Neural cell (in vitro differentiated cells): ENCODE data around the gene CXXC4. TPM values are rescaled to one million over a fixed set of nuclear protein-coding genes. Genes with fewer than 3 reads are reported as not detected.

Source experiments
- H2AFZ ChIP-seq: fragments of 200-600, 300-800 bp; sonication (generic), shearing (Covaris generic); 2 replicates; pipeline ENCODE4 v1.6.0; 2014; ENCODE audit warnings: low read depth, mild to moderate bottlenecking, antibody characterized with exemption, low read length, moderate library complexity
- H3F3A ChIP-seq: fragments of 200-600 bp; shearing (Covaris generic); 2 replicates; pipeline ENCODE4 v1.6.1; 2016; ENCODE audit warnings: mild to moderate bottlenecking, moderate library complexity, mixed read lengths, antibody characterized with exemption, low read length; ENCODE audit not compliant: insufficient read depth, poor library complexity, severe bottlenecking
- H3K27ac ChIP-seq: fragments of 200-600, 300-800 bp; sonication (generic), shearing (Covaris generic); 2 replicates; pipeline ENCODE4 v1.5.1; 2014; ENCODE audit warnings: mild to moderate bottlenecking, low read length, moderate library complexity
- H3K27me3 ChIP-seq: fragments of 300-800, 200-600 bp; sonication (generic), shearing (Covaris generic); 2 replicates; pipeline ENCODE4 v1.6.0; 2014; ENCODE audit warnings: mild to moderate bottlenecking, low read depth, low read length, moderate library complexity; ENCODE audit not compliant: insufficient read depth
- H3K36me3 ChIP-seq: fragments of 300-800, 200-600 bp; sonication (generic), shearing (Covaris generic); 2 replicates; pipeline ENCODE4 v1.5.1; 2014; ENCODE audit warnings: mild to moderate bottlenecking, antibody characterized with exemption, low read length, moderate library complexity; ENCODE audit not compliant: insufficient read depth
- H3K4me2 ChIP-seq: fragments of 300-800, 200-600 bp; sonication (generic), shearing (Covaris generic); 2 replicates; pipeline ENCODE4 v1.6.0; 2014; ENCODE audit warnings: mild to moderate bottlenecking, low read length
- H3K4me3 ChIP-seq: fragments of 300-800, 200-600 bp; sonication (generic), shearing (Covaris generic); 2 replicates; pipeline ENCODE4 v1.5.1; 2014; ENCODE audit warnings: mild to moderate bottlenecking, low read length, moderate library complexity
- H3K79me2 ChIP-seq: fragments of 200-600 bp; shearing (Covaris generic); replicated peaks from 2 replicates; pipeline ENCODE4 v1.6.0; 2014; ENCODE audit warnings: mild to moderate bottlenecking, low read length, moderate library complexity; ENCODE audit not compliant: insufficient read depth
- H3K9ac ChIP-seq: fragments of 300-800, 200-600 bp; sonication (generic), shearing (Covaris generic); 2 replicates; pipeline ENCODE4 v1.6.1; 2016; ENCODE audit warnings: mild to moderate bottlenecking, low read length, mixed read lengths
- H3K9me2 ChIP-seq: fragments of 200-600 bp; shearing (Covaris generic); 2 replicates; pipeline ENCODE4 v1.6.1; 2016; ENCODE audit warnings: mild to moderate bottlenecking, low read length, mixed read lengths; ENCODE audit not compliant: insufficient read depth
- H3K9me3 ChIP-seq: fragments of 200-600, 300-800 bp; sonication (generic), shearing (Covaris generic); 2 replicates; pipeline ENCODE4 v1.6.1; 2016; ENCODE audit warnings: mild to moderate bottlenecking, mixed run types, low read length, moderate library complexity, mixed read lengths
- H4K20me1 ChIP-seq: fragments of 200-600 bp; shearing (Covaris generic); 2 replicates; pipeline ENCODE4 v1.6.1; 2016; ENCODE audit warnings: mild to moderate bottlenecking, mixed run types; ENCODE audit not compliant: insufficient read depth
- EP300 ChIP-seq: fragments of 450-650 bp; conservative IDR thresholded peaks from 2 replicates; pipeline ENCODE4 v1.6.1; 2014; ENCODE audit warnings: antibody characterized with exemption, mild to moderate bottlenecking, moderate library complexity; ENCODE audit not compliant: poor library complexity, severe bottlenecking
- EZH2 ChIP-seq: fragments of 200-600, 300-800 bp; shearing (Covaris generic), sonication (generic); IDR thresholded peaks from 2 replicates; pipeline ENCODE4 v1.6.1; 2014; ENCODE audit warnings: antibody characterized with exemption, low read length, borderline replicate concordance, mild to moderate bottlenecking; ENCODE audit not compliant: insufficient read depth, poor library complexity, severe bottlenecking
- MXI1 ChIP-seq: fragments of 450-650 bp; conservative IDR thresholded peaks from 2 replicates; pipeline ENCODE4 v1.6.1; 2014; ENCODE audit warnings: antibody characterized with exemption, mild to moderate bottlenecking; ENCODE audit not compliant: poor library complexity, severe bottlenecking
- POLR2AphosphoS5 ChIP-seq: IDR thresholded peaks from 2 replicates; pipeline ENCODE4 v1.6.1; 2012
- RAD21 ChIP-seq: fragments of 450-650 bp; conservative IDR thresholded peaks from 2 replicates; pipeline ENCODE4 v1.6.1; 2014; ENCODE audit warnings: antibody characterized with exemption, mild to moderate bottlenecking, moderate library complexity
- SMC3 ChIP-seq: fragments of 450-650 bp; conservative IDR thresholded peaks from 2 replicates; pipeline ENCODE4 v1.6.1; 2014; ENCODE audit warnings: antibody characterized with exemption, mild to moderate bottlenecking, moderate library complexity; ENCODE audit not compliant: poor library complexity
- TAF1 ChIP-seq: IDR thresholded peaks from 2 replicates; pipeline ENCODE4 v1.6.1; 2012; ENCODE audit warnings: low read depth
- polyA plus RNA-seq: library from polyadenylated mRNA; depleted of rRNA; stranded (reverse); fragments of >200 nt; gene quantifications from 2 replicates; pipeline ENCODE4 v1.2.3, GENCODE V29; 2014
- TF ChIP-seq, protein P1 (sequence below): IDR thresholded peaks from 2 replicates; pipeline ENCODE4 v1.6.1; 2012; ENCODE audit warnings: borderline replicate concordance
- TF ChIP-seq, protein P2 (sequence below): fragments of 450-650 bp; IDR thresholded peaks from 2 replicates; pipeline ENCODE4 v1.5.1; 2014; ENCODE audit warnings: antibody characterized with exemption, mild to moderate bottlenecking, moderate library complexity; ENCODE audit not compliant: poor library complexity, severe bottlenecking

The CXXC4 gene
- polyA plus RNA-seq, 1 donor from 2014 or later, result 127 TPM

DNA sequence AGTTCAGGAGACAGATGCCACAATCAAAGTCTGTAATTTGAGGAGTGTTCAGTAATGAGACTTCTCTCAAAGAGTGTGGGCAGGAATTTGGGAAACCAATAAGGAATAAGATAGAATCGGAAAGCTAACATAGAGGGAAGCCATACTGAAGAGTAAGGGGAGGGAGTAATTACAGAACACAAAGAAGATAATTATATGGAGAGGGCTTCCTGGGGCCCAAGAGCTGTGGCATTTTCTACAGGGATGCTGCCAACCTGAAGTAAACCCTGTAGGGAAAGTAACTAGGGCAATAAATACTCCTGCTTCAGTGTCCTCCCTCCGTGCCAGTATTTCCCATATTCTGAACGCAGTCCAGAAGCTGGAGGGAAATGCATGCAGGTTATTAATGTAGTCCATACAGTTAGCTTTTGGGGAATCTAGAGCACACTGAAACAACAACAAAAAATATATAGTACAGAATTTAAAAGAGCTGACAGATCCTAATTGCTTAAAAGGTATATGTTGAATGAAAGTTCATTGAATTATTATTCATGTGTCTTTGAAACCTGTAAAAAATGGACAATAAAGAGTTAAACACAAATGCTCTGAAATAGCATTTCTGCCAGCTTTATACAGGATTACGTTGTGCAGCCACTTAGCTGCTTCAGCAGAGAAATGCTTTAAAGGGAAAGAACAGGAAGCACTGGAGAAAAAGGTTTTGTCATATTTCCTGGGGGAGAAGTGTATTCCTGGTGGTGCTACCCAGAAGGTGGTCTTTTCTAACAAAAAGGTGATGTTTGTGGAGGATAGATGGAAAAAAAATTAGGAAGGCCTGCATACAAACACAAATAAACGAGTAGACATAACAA, 48.0 kb downstream of the CXXC4 start:
- no peaks in the 10 kb centered on the region for H3K9me2 ChIP-seq
- H3K36me3 ChIP-seq, result no peaks in the 10 kb centered on the region
- peak overlapping the region; percentile 54 for H3K4me3 ChIP-seq
- H3F3A ChIP-seq, result no peaks in the 10 kb centered on the region
- H3K9ac ChIP-seq, result peak overlapping the region; percentile 68
- peak overlapping the region; percentile 75 for H2AFZ ChIP-seq
- H3K4me2 ChIP-seq, result peak overlapping the region; percentile 78
- no peaks in the 10 kb centered on the region for H3K79me2 ChIP-seq
- no peaks in the 10 kb centered on the region for H3K27me3 ChIP-seq
- no peaks in the 10 kb centered on the region for H4K20me1 ChIP-seq
- H3K9me3 ChIP-seq, result no peaks in the 10 kb centered on the region
- H3K27ac ChIP-seq, result peak overlapping the region; percentile 92
- TF ChIP-seq SMC3 (peak; percentile 41), MXI1 (peak; percentile 0), TAF1 (no peak), EP300 (peak; percentile 42), EZH2 (no peak), RAD21 (peak; percentile 54), POLR2AphosphoS5 (no peak)
- TF ChIP-seq, protein P1, sequence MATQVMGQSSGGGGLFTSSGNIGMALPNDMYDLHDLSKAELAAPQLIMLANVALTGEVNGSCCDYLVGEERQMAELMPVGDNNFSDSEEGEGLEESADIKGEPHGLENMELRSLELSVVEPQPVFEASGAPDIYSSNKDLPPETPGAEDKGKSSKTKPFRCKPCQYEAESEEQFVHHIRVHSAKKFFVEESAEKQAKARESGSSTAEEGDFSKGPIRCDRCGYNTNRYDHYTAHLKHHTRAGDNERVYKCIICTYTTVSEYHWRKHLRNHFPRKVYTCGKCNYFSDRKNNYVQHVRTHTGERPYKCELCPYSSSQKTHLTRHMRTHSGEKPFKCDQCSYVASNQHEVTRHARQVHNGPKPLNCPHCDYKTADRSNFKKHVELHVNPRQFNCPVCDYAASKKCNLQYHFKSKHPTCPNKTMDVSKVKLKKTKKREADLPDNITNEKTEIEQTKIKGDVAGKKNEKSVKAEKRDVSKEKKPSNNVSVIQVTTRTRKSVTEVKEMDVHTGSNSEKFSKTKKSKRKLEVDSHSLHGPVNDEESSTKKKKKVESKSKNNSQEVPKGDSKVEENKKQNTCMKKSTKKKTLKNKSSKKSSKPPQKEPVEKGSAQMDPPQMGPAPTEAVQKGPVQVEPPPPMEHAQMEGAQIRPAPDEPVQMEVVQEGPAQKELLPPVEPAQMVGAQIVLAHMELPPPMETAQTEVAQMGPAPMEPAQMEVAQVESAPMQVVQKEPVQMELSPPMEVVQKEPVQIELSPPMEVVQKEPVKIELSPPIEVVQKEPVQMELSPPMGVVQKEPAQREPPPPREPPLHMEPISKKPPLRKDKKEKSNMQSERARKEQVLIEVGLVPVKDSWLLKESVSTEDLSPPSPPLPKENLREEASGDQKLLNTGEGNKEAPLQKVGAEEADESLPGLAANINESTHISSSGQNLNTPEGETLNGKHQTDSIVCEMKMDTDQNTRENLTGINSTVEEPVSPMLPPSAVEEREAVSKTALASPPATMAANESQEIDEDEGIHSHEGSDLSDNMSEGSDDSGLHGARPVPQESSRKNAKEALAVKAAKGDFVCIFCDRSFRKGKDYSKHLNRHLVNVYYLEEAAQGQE, result no peak
- TF ChIP-seq, protein P2, sequence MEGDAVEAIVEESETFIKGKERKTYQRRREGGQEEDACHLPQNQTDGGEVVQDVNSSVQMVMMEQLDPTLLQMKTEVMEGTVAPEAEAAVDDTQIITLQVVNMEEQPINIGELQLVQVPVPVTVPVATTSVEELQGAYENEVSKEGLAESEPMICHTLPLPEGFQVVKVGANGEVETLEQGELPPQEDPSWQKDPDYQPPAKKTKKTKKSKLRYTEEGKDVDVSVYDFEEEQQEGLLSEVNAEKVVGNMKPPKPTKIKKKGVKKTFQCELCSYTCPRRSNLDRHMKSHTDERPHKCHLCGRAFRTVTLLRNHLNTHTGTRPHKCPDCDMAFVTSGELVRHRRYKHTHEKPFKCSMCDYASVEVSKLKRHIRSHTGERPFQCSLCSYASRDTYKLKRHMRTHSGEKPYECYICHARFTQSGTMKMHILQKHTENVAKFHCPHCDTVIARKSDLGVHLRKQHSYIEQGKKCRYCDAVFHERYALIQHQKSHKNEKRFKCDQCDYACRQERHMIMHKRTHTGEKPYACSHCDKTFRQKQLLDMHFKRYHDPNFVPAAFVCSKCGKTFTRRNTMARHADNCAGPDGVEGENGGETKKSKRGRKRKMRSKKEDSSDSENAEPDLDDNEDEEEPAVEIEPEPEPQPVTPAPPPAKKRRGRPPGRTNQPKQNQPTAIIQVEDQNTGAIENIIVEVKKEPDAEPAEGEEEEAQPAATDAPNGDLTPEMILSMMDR, result peak; percentile 13

DNA sequence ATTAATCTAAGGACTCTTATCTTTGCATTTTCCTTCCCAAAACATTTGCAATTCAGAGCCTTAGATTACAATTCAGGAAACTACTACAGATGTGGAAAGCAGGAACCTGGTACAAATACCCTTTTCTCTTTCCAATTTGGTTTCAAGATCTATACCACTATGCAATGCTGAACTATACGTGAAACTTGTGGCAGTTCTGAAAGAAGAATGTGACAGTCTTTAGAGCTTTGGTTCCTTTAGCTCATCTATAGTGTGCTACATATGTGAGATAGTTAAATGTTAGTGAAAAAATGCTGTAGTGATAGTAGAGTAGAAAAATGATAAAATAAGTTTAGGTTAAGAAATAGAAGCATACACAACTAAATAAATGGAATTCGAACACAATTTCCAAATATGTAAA, 50.0 kb downstream of the CXXC4 start:
- Histone ChIP-seq H3K9me3 (no peaks in the 10 kb centered on the region), H3K9ac (no peak overlapping the region), H3F3A (no peaks in the 10 kb centered on the region), H3K79me2 (no peaks in the 10 kb centered on the region), H3K27me3 (no peaks in the 10 kb centered on the region), H3K4me3 (no peak overlapping the region), H3K27ac (no peak overlapping the region), H3K9me2 (no peaks in the 10 kb centered on the region), H4K20me1 (no peaks in the 10 kb centered on the region), H3K36me3 (no peaks in the 10 kb centered on the region), H2AFZ (no peak overlapping the region), H3K4me2 (no peak overlapping the region)
- TF ChIP-seq, protein P1, result no peak
- no peak for TF ChIP-seq EP300
- TF ChIP-seq, protein P2, result no peak
- no peak for TF ChIP-seq EZH2
- no peak for TF ChIP-seq POLR2AphosphoS5
- TF ChIP-seq SMC3, result no peak
- no peak for TF ChIP-seq RAD21
- no peak for TF ChIP-seq TAF1
- no peak for TF ChIP-seq MXI1
